Measurements from ENCODE around the gene CCDC60.

Gene CCDC60

DNA sequence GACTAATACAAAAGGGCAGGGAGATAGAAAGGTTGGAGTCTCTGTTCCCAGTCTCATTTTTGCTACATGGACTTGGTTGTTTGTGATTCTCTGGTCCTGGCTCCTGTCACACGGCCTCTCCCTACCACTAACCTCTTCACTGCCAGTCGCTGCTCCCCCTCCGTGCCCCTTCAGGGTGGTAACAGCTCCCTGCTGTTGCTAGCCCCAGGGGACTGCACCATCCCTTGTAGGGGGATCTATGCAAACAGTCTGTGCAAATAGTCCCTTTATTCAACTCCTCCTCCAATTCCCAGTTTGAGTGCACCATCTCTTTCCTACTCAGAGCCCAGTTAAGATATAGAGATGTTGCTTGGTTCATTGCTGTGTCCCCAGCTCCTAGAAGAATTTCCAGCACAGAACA is 51.1 kb downstream of the CCDC60 start:
- DNase-seq: no peak

DNA sequence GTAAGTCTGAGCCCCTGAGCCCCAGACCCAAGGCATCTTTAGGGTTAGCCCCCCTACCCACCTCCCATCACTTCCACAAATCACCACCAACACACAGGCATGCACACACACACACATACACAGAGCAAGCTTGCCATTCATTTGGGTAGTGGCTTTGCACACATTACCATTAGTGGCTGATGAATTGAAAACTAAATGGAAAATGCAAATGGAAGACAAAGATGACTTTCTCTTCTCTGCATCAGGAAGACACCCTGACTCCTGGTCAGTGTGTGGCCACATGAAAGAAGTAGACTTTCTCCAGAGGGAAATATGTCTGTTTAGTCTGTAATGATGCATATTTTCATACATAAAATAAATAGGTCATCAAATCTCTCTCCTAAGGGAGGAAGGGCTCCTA is 55.2 kb downstream of the CCDC60 start:
- DNase-seq: no peak

DNA sequence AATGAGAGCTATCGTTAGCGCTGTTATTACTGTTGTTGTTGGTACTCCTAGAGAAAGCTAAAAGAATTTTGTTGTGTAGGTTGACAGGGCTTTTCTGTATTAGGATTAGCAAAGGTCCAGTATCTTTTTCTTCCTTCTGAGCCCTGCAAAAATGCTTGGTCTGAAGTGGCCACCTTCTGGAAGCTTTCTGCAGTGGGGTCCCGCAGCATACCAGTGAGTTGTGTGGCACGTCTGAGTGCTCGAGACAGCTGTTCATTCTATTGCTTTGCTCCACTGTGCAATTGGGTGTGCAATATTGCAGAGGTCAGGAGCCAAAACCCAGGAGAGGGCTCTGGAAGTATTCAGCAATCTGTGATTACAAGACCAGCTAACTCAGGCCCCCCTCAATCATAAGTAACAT is 57.1 kb downstream of the CCDC60 start:
- no peak for DNase-seq

DNA sequence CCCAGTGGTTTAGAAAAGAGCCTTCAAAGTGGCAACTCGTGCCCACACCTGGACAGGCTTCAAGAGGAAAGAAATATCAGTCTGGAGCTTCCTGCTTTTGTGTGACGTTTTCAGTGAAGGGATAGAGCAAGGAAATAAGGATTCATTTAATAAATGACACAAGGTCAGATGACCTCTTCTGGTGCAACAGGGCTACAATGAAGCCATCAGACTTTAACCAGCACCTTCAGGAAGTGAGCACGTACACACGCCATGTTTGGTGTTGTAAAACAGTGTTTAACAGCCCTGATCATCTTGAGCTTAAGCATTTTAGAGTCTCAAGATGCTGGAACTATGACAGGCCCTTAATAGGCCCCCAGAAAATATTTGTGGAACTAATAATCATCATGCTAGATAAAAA is 59.1 kb downstream of the CCDC60 start:
- no peak for DNase-seq

DNA sequence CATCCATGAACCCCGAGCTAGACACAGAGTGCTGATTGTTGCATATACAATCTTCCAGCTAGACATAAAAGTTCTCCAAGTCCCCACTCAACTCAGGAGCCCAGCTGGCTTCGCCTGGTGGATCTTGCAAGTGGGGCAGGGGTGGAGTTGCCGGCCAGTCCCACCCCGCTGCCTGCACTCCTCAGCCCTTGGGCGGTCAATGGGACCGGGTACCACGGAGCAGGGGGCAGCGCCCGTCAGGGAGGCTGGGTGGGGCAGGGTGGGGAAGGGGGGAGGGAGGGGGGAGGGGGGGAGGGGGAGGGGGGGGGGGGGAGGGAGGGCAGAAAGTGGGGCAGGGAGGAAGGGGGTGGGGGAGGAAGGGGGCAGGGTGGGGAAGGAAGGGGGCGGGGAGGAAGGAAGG is 63.0 kb downstream of the CCDC60 start:
- no peak for DNase-seq

DNA sequence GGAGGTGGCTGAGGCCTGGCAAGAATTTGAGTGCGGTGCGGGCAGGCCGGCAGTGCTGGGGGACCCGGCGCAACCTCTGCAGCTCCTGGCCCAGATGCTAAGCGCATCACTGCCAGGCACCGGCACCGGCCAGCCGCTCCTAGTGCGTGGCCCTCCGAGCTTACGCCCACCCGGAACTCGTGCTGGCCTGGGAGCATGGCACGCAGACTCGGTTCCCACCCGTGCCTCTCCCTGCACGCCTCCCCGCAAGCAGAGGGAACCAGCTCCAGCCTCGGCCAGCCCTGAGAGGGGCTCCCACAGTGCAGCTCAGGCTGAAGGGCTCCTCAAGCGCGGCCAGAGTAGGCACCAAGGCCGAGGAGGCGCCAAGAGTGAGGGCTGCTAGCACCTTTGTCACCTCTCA is 63.7 kb downstream of the CCDC60 start:
- no peak for DNase-seq

DNA sequence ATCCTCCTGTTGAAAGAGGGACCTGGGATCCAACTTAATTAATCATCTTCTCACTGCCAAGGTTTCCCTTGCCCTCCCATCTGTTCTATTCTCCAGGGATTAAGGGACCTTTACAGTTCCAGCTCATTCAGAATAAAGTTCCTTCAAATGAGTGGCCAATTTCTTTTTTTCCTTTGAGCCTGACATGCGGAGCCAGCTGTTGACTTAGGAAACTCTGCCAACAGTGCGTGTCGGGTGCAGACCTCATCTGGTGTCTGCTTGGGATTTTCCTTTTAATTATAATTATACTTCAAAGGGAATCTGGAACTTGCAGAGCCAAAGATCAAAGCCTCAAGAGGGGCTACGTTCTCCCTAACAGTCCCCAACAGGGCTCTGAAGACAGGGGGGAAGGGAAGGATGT is 64.8 kb downstream of the CCDC60 start:
- no peak for DNase-seq

DNA sequence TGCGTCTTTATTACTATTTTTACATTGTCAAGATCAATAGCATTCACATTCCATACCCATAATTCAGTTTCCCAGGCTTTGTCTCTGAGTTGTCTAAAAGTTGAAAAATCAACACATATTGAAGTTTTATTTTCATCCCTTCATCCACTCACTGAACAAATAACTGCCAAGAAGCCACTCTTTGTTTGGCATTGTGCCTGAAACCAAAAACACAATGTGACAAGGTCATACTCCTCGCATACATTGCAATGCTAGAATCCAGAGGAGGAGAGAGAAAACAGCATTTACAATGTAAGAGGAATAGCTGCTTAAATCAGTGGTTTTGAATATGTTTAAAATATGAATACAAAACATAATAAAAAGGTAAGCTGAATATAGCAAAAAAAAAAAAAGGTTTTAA is 71.8 kb downstream of the CCDC60 start:
- DNase-seq: no peak

DNA sequence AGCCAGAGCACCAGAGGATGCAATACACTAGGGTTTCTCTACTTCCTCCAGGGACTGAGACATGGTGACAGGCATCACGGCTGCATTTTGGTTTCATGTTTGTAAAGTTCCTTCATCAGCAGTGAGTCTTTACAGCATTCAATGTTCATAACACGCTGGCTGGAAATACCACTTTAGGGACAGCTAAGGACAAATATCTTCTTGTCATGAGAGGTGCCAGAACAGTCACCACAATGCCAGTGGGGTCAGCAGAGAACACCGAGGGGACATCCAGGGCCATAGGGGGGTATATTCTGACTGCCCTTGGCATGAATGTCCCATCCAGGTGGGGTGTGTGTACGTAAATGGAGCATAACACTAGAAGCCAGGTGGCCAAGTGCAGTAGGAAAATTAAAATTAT is 72.3 kb downstream of the CCDC60 start:
- no peak for DNase-seq

DNA sequence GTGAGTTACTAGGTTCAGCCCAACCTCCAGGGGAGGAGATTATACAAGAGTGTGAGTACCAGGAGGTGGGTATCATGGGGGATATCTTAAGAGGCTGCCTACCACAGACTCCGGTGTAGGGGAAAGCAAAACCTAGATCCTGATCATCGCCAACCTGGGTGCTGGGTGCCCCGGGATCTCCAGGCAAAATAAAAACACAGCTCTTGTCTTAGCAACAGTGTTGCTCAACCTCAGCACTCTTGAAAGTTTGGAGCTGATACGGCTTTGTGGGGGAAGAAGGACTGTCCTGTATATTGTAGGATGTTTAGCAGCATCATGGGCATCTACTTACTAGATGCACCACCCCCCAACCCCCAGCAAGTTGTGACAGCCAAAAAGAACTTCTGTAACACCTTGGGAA is 74.5 kb downstream of the CCDC60 start:
- DNase-seq: no peak

DNA sequence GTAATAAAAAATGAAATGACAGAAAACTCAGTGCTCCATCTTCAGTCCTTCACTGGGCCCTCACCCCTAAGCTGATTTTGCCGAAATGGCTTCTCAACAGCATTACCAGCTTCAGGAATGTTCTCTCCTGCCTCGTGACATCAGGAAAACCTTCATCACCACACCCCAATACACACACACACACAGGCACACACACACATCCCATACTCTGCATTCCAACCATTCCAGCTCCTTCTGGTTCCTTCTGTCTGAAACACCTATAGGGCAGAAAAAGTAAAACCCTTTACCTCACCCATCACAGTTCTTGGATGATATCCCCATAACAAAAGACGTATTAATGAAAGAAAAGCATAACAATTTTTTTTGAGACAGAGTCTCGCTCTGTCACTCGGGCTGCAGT is 75.9 kb downstream of the CCDC60 start:
- DNase-seq: no peak

DNA sequence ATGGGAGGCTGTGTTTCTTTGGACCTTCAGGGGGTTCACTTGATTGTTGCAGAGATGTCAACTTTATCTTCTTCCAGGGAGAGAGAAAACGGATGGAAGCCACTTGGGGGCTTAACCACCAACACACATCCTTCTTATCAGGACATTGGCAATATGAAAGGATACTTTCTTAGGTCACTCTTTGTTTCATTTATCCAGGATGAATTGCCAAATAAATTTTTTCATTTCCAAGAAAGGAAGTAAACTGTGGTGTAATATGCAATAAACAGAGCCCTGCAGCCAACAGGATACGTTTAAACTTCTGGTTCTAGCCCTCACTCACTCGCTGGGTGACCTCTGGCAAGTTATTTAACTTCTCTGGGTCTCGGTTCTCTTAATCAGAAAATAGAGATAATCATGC is 77.8 kb downstream of the CCDC60 start:
- no peak for DNase-seq

DNA sequence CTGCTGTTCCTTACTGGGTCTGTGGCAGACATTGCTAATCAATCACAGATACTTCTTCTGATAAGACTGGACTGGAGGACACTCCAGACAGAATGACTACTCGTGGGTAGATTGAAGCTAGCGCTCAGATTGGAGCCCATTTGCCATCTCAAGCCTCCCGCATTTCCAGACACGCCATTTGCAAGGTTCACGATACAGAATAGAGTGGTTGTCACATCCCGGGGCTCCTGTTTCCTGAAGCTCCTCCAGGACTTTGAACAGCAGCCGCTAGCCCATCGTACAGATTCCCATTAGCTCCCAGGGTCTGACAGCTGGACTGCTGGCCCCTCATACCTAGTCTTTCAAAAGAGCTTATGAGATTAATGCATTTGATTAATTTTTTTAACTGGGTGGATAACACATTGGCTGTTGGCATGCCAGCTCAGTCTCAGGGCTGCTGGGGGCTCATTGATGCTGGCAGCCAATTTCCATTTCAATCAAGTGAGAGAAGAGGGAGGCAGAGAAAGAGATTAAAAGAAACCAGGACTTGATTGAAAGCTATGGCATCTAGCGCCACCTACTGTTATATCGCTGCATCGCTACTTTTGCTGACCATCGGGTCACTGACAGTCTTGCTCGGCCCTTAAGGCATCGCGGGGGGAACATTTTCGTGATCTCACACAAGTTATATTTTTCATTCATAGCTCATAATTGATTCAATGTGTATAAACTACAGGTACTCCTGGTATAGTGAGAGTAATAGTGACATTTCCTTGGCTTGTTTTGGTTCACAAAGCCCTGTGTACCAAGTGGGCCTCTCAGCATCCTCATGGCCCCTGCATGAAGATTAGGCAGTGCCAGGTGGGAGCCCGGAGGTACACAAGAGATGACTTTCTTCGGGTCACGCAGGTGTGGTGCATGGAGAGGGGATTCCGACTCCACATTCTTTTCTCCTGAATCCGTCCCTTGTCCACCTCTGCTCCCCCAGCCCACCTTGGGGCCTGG is 78.6 kb downstream of the CCDC60 start:
- no peak for DNase-seq

DNA sequence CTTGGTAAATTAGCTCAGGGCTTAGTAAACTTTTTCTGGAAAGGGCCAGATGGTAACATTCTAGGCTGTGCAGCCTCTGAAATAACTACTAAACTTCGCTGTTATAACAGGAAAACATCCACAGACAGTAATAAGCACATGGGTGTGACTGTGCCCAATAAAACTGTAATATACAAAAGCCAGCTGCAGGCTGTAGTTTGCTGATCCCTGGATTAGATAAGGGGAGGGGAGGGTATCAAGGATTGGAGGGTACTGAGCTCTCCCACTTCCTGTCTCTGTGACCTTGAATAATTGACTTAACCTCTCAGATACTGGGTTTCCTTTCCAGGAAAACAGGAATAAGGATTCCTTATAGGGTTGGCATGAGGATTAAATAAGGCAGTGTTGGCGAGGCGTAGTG is 81.2 kb downstream of the CCDC60 start:
- no peak for DNase-seq

DNA sequence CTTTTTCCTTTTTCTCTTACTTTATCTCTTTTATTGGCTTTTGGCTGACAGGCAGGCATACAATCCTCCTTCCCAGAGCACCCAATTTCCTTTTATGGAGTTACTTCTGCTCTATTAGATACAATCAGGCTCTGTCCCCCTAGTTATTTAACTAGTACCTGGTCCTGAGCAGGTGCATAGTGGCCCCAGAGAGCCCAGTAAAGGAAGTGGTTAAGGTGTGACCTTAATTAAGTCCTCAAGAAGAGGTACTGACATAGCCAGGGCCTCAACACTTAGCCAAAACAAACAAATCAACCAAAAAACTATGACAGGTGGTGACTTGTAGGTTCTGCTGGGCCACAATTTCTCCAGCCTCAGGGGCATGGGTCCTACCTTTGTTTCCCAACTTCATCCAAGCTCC is 82.9 kb downstream of the CCDC60 start:
- no peak for DNase-seq

DNA sequence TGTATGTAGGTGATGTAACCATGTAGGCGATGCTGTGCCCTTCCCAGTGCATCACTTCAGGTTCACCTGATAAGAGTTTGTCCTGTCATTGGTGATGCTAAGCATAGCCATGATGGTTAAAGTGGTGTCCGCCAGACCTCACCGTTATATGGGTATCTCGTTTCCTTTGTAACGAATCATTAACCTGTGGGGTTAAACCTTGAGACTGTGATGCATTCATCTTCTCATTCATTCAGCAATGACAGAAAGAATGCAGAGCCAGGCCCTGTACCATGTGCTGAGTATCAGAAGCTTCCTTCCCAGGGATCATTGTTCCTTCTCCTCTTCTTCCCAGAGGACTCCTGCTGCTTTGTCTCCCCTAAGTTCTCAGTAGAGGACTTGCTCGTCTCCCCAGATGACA is 84.9 kb downstream of the CCDC60 start:
- no peak for DNase-seq

DNA sequence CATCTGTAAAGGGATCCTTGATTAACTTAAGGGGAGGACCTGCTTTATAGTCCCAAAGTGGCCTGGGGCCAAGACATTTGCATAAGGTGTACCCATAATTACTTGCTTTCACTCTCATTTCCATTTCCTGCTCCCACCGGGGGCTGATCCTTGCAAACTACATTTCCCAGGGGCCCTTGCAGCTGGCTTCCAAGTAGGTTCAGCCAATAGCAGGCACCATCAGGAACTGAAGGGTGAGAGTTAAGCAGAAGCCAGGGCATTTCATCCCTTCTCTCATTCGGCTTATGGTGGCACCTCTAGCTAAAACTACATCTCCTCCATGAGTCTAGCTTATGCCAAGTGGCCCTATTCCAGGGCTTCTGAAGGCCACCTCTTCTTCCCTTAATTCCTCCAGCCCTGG is 88.8 kb downstream of the CCDC60 start:
- no peak for DNase-seq

DNA sequence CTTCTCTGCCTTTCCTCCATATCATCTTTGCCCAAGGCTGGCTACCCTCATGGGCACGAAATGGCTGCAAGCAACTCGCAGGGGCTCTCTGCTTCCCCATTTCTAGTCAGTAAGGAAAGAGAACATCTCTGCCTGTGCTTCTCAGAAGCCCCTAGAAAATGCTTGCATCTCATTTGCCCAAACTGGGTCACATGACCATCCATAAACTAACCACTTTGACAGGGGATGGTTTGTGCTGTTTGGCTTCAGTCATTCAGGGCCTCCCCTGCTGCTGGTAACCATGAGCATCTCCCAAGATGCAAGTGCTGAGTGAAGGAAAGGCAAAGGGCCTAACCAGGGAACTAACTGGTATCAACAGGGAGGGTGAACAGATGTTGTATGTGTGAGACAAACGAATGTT is 91.1 kb downstream of the CCDC60 start:
- DNase-seq: no peak

DNA sequence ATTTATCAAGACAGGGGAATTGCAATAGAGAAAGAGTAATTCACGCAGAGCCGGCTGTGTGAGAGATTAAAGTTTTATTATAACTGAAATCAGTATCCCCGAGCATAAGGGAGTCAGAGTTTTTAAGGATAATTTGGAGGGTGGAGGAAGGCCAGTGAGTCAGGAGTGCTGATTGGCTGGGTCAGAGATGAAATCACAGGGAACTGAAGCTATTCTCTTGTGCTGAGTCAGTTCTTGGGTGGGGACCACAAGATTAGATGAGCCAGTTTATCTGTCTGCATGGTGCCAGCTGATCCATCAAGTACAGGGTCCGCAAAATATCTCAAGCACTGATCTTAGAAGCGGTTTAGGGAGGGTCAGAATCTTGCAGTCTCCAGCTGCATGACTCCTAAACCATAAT is 96.6 kb downstream of the CCDC60 start:
- DNase-seq: no peak

DNA sequence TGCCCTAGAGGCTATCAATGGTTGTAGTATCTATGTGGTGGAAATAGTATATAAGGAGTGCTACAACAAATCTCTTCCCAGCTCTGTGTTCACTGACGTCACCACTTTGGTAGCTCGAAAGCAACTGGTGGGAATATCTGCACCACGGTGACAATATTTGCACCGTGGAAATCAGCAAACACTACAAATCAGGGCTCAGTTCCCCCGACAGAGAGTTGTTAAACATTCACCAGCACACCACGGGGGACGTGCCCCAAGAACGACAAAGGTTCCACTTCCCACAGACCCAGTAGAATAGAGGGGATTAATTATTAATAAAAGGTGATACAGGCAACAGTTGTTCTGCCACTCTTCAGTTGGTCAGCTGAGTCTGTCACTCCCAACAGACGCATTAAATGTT is 98.4 kb downstream of the CCDC60 start:
- DNase-seq: no peak

DNA sequence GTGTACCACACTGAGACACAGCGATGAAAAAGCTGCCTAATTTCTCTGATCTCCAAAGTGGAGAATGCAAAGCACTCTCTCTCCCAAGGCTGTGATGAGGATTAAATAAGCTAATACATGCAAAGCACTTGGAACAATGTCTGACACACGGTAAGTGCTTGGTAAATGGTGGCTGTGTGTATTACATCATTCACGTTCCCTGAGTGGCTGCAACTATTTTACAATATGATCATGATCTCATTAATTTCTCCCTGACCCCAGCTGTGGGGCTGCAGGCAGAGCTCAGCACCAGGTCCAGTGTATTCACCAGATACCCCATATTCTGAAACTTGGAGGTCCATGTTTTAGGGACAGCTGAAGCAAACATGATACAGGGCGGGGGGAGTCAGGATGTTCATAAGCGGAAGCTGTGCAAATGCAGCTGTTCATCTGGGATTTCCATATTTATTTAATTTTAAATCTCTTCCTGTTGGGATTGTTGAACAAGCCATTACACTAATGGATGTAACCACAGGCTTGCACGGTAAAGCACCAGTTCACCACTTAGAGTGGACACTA is 106.4 kb downstream of the CCDC60 start:
- no peak for DNase-seq

DNA sequence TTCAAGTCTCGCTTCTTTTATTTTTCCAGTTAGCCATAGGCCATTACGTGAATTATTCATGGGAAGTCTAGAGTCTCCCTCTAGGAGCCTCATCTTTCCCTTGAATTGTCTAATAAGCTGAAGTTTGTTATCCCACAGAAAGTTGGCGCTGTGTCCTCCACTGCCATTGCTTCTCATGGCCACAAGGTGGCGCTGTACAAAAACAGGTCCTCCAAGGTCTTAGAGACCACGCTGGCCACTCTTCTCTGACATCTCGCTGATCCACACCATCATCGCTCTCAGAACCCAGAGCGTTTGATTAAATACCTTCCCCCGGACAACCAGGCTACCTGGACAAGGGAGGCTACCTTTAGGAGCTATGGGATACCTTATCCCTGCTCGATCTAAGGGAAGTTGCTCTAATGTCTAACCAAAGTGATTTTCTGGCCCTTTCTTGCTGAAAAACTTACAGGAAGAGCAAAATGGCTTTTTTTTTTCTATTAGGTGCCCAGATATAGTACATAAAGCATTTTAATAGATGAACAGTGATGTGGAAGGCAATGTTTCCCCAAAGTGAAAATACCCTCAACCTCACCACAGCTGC is 110.0 kb downstream of the CCDC60 start:
- DNase-seq: peak; percentile 8

DNA sequence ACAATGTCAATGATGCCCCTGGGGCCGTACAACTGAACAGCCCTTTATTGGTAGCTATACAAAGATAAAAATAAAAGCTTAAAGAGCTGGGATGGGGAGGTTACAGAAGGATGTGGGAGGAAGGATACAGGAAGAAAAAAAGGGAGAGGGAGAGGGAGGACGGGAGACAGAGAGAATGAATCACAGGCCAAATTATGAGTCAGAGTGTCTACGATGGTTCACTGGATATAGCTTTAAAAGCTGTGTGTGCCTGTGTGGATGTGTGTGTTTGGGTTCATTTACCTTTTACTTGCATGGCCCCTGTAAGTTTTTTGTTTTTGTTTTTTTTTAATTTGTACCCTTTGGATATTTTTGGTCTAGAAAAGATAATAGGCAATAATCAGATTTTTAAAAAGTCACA is 111.9 kb downstream of the CCDC60 start:
- no peak for DNase-seq

DNA sequence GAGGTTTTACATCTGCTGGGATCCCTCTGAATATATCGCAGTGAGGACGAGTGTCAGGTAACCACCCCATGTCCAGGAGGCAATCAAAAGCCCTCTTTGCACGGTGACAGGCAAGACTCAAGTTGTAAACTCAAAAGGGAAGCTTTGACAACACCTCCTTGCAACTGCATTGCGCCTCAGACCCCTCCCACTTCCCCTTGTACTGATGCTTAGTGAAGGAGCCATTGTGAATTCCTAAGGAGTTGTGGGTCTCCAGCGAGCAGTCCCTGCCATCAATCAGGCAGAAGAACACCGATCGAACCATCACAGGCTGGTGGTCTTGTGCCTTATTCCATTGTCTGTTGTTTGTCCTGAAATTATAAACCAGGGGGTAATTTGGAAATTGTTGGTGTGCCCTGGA is 112.6 kb downstream of the CCDC60 start:
- DNase-seq: no peak
